Activated naive CD4-positive, alpha-beta T cell treated with anti-CD3 and anti-CD28 coated beads, Interleukin-2, amount 10 ng/mL, durations not matched to agents 7 days and 5 days (primary cell): ENCODE results near the gene RPS16.

Source experiments
- CTCF ChIA-PET: fragments of 350-600 bp; sonication (Branson Sonifier 250); formaldehyde crosslinking; loops from one replicate; lab custom pipeline; 2021; ENCODE audit warnings: antibody characterized with exemption; lab: Charles Lee
- DNase-seq: peaks from one replicate; pipeline ENCODE4 v3.0.0-alpha.2; 2020
- H3K27ac Mint-ChIP-seq: one replicate; pipeline ENCODE4 v1.8.0; 2021; ENCODE audit warnings: mild to moderate bottlenecking, moderate library complexity, mixed read lengths
- H3K27me3 Mint-ChIP-seq: one replicate; pipeline ENCODE4 v1.8.0; 2021; ENCODE audit warnings: mild to moderate bottlenecking, mixed read lengths
- H3K36me3 Mint-ChIP-seq: one replicate; pipeline ENCODE4 v1.8.0; 2021; ENCODE audit warnings: mixed read lengths
- H3K4me1 Mint-ChIP-seq: one replicate; pipeline ENCODE4 v1.8.0; 2021; ENCODE audit warnings: mixed read lengths
- H3K4me3 Mint-ChIP-seq: one replicate; pipeline ENCODE4 v1.8.0; 2021; ENCODE audit warnings: mild to moderate bottlenecking, moderate library complexity, mixed read lengths
- H3K9me3 Mint-ChIP-seq: one replicate; pipeline ENCODE4 v1.8.0; 2021; ENCODE audit warnings: mixed read lengths

RPS16 gene

DNA sequence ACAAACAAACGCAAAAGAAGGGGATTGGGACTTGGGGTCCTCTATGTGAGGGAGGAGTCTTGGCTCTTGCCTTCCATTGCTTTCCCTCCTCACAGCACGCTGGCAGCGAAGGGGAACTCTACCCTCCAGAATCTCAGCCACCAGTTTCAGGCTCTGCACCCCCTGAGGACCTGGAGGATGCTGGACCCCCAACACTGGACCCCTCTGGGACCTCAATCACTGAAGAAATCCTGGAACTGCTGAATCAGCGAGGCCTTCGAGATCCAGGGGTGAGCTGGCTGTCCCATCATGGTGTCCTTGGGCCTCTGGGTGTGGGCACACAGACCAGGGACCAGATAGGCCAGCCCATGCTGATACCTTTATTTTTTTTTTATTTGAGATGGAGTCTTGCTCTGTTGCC is 13.7 kb downstream of the RPS16 start:
- H3K9me3 Mint-ChIP-seq: no peaks in the 10 kb centered on the region
- peaks cover 28% of the 10 kb centered on the region for H3K36me3 Mint-ChIP-seq
- no peaks in the 10 kb centered on the region for H3K4me1 Mint-ChIP-seq
- CTCF ChIA-PET: interaction anchor here (1.4 kb wide), 1 partner anchor 10 kb away, joined by 5 read pairs; no protein-coding TSS in a partner anchor
- no peak overlapping the region for H3K27ac Mint-ChIP-seq
- no peak overlapping the region for H3K4me3 Mint-ChIP-seq
- DNase-seq: no peak
- H3K27me3 Mint-ChIP-seq: no peaks in the 10 kb centered on the region

- no peak for DNase-seq
- CTCF ChIA-PET: no interaction called here
- Mint-ChIP-seq H3K9me3 (no peaks in the 10 kb centered on the region), H3K27me3 (no peaks in the 10 kb centered on the region), H3K36me3 (peaks cover 28% of the 10 kb centered on the region), H3K4me1 (no peaks in the 10 kb centered on the region), H3K27ac (no peak overlapping the region), H3K4me3 (no peak overlapping the region)
These were observed 15.0 kb downstream of the RPS16 start for GRCh38 chr19:39420769-39421168.

GRCh38 chr19:39419003-39419402 is 16.7 kb downstream of the RPS16 start:
- Mint-ChIP-seq H3K36me3 (peaks cover 30% of the 10 kb centered on the region), H3K27ac (no peak overlapping the region), H3K4me1 (peaks cover 10% of the 10 kb centered on the region), H3K4me3 (no peak overlapping the region), H3K27me3 (no peaks in the 10 kb centered on the region), H3K9me3 (no peaks in the 10 kb centered on the region)
- CTCF ChIA-PET: no interaction called here
- DNase-seq: no peak

DNA sequence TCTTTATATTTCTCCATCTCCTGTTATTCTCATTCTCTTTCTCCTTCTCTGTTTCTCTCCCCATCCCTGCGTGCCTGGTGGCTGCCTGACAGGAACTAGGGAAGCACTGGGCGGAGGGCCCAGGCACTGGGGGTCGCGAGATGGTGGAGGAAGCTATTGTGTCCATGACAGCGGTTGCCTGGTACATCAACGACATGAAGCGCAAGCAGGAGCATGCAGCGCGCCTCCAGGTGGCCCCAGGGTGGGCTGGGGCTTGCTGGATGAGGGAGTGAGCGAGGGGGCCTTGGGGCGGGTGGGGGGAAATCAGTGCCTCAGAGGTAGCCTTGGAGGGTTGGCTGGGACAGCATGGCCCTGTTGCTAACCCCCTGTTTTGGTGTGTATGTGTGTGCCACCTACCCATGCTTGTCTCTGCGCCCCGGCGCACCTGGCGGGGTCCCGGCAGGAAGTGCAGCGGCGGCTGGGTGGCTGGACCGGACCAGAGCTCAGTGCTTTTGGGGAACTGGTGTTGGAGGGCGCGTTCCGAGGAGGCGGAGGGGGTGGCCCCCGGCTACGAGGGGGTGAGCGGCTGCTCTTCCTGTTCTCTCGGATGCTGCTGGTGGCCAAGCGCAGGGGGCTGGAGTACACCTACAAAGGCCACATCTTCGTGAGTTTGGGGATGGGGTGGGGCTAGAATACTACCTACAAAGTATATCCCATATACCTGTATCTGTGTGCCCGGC is 18.1 kb downstream of the RPS16 start:
- H3K36me3 Mint-ChIP-seq: peaks cover 27% of the 10 kb centered on the region
- no peak for DNase-seq

GRCh38 chr19:39416152-39417120 is 19.3 kb downstream of the RPS16 start:
- CTCF ChIA-PET: interaction anchor here (1.1 kb wide), 1 partner anchor 18 kb away, joined by 3 read pairs; no protein-coding TSS in a partner anchor
- peak overlapping the region; percentile 33 for H3K27ac Mint-ChIP-seq
- no peaks in the 10 kb centered on the region for H3K9me3 Mint-ChIP-seq
- peaks cover 23% of the 10 kb centered on the region for H3K4me1 Mint-ChIP-seq
- DNase-seq: no peak
- peaks cover 29% of the 10 kb centered on the region for H3K36me3 Mint-ChIP-seq
- no peak overlapping the region for H3K4me3 Mint-ChIP-seq
- peaks cover 4% of the 10 kb centered on the region for H3K27me3 Mint-ChIP-seq

More for the DNA sequence above, 18.1 kb downstream of the RPS16 start:
- H3K27me3 Mint-ChIP-seq: no peaks in the 10 kb centered on the region
- H3K4me1 Mint-ChIP-seq: peaks cover 14% of the 10 kb centered on the region
- H3K9me3 Mint-ChIP-seq: no peaks in the 10 kb centered on the region
- peak overlapping the region; percentile 49 for H3K27ac Mint-ChIP-seq
- CTCF ChIA-PET: interaction anchor here (1.1 kb wide), 1 partner anchor 23 kb away, joined by 4 read pairs; no protein-coding TSS in a partner anchor
- no peak overlapping the region for H3K4me3 Mint-ChIP-seq

GRCh38 chr19:39415111-39416046 is 20.4 kb downstream of the RPS16 start:
- Mint-ChIP-seq H3K36me3 (peaks cover 37% of the 10 kb centered on the region), H3K4me1 (peaks cover 33% of the 10 kb centered on the region), H3K27me3 (peaks cover 4% of the 10 kb centered on the region), H3K27ac (no peak overlapping the region), H3K9me3 (no peaks in the 10 kb centered on the region), H3K4me3 (no peak overlapping the region)
- CTCF ChIA-PET: interaction anchor here (1.1 to 2.2 kb wide), 3 partner anchors 17 to 20 kb away, joined by 3 to 10 read pairs (median 3); no protein-coding TSS in a partner anchor
- DNase-seq: no peak

DNA sequence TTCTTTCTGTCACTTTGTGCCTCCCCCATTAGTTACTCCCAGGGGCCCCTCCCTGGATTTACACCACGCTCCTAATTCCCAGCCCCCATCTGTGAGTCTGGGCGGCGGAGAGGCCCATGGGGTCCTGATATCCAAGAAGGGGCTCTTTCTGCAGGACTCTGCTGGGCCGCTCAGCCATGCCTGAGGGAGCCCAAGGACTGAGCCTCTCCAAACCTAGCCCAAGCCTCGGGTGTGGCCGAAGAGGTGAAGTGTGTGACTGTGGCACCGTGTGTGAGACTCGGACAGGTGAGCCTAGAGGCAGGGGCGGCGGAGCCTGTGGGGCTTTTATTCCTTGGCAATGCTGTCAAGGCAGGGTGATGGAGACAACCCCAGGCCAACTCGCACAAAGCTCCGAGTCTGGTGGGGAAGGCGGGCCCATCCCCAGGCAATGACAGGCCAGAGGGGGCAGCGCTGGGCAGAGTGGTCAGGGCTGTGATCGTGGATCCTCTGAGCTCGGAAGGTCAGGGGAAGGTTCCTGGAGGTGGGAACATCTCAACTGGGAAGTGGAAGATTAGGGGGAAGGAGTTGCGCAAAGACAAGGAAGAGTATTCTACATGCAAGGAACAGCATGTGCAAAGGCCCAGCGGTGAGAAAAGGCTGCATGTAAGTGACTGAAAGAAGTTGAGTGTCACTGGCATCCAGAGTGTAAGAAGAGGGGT is 21.7 kb downstream of the RPS16 start:
- peaks cover 37% of the 10 kb centered on the region for H3K4me1 Mint-ChIP-seq
- H3K4me3 Mint-ChIP-seq: peak overlapping the region; percentile 90
- H3K9me3 Mint-ChIP-seq: no peaks in the 10 kb centered on the region
- H3K36me3 Mint-ChIP-seq: peaks cover 39% of the 10 kb centered on the region
- peak overlapping the region; percentile 70 for H3K27ac Mint-ChIP-seq
- peaks cover 4% of the 10 kb centered on the region for H3K27me3 Mint-ChIP-seq
- DNase-seq: no peak
- CTCF ChIA-PET: interaction anchor here (1.2 to 2.2 kb wide), 3 partner anchors 16 to 21 kb away, joined by 3 to 10 read pairs (median 4); no protein-coding TSS in a partner anchor

DNA sequence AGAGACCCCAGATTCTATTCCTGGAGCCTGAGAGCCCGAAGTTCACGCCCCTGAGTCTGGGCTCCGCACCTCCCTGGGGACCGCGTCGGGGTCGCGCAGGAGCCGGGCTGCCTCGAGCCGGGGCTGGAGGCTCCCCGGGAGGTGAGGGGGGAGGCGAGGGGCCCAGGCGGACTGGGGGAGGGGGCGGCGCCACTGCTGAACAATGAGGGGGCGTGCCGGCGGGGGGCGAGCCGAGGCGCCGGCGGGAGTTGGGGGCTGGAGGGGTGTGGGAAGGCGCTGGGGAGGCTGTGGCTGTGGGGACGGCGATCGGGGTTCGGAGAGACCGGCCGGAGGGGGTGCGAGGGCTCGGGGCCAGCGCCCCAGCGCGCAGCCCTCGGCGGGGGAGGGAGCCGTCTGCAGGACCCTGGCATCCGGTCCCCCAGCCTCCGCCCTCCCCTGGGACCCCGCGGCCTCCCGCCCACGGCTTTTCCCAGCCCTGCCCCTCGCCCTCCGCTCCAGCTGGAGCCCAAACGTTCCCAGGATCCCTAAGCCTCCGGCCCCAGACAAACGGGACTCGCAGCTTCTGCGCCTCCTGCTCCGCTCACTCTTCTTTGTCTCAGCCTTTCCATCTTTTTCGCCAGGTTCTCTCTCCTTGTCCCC is 22.4 kb downstream of the RPS16 start:
- H3K36me3 Mint-ChIP-seq: peaks cover 41% of the 10 kb centered on the region
- H3K4me3 Mint-ChIP-seq: peak overlapping the region; percentile 90
- no peaks in the 10 kb centered on the region for H3K9me3 Mint-ChIP-seq
- peak overlapping the region; percentile 92 for H3K27ac Mint-ChIP-seq
- CTCF ChIA-PET: interaction anchor here (1.5 to 2.2 kb wide), 2 partner anchors 15 to 19 kb away, joined by 4 to 10 read pairs; no protein-coding TSS in a partner anchor
- H3K4me1 Mint-ChIP-seq: peaks cover 37% of the 10 kb centered on the region
- DNase-seq: peak; percentile 56
- peaks cover 4% of the 10 kb centered on the region for H3K27me3 Mint-ChIP-seq

DNA sequence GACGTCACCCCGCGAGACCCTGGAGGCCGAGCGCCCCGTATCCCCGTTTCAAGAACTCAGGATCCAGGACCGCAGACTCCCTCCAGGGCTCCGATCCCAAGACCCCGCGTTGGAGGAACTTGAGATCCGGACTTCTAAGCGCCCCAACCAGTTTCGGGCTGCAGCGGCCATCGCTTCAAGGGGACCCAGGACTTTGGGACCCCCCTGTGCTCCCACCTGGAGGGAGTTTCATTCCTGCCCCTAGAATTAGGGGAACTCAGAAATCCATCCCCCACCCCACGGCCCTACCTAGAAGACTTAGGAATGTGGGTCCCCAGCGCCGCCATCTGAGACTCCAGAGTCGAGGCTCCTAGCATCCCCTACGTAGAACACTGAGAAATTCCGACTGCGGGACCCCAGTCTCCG is 22.9 kb downstream of the RPS16 start:
- peaks cover 37% of the 10 kb centered on the region for H3K4me1 Mint-ChIP-seq

DNA sequence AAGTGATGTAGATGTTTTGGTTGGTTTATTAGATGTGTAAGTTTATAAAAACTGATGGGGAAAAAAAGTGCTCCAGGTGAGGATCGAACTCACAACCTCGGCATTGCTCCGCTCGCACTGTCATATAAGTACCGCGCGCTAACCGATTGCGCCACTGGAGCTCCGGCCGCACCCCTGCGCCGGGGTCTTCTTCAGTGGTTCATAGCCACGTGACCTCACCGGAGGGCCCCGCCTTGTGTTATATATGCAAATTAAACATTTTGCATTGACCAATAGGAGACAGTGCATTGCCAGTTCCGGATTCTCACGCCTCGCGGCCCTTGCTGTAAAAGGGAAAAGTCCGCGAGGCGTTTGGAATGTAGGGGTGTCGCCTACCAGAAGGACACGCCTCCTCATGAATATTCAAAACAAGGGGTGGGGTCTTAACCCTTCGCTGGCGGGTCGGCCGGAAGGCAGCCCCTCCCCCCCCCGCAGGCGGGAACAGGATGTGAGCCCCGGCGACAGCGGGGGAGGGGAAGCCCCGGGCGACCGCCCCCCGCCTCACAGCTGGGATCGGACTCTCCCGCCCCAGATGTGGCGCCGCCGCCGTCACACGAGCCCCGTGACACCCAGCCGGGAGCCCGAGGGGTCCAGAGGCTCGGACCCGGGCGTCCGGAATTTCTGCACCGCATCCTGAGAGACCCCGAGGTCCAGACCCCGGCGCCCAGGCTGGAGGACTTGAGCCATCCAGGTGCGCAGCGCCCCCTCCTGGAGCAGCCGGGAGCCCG is 23.5 kb downstream of the RPS16 start, which contains the start of gene PLEKHG2:
TSS of gene PLEKHG2 (plus strand) at position 570 of the 767 bp plus-strand sequence. CDS start 1,418 bp downstream, outside the sequence.
- Mint-ChIP-seq H3K4me1 (peaks cover 37% of the 10 kb centered on the region), H3K36me3 (peaks cover 44% of the 10 kb centered on the region), H3K9me3 (no peaks in the 10 kb centered on the region), H3K27me3 (peaks cover 5% of the 10 kb centered on the region), H3K27ac (peak within 1 kb of the TSS; percentile 92), H3K4me3 (peak within 1 kb of the TSS; percentile 90)
- peak; percentile 97 for DNase-seq
- CTCF ChIA-PET: interaction anchor here (1.1 to 2.3 kb wide), 10 partner anchors 10 to 287 kb away, joined by 3 to 96 read pairs (median 6); partner anchors contain the start of genes MED29, PAF1, RPS16 and SAMD4B

More for the DNA sequence above, 22.9 kb downstream of the RPS16 start:
- no peak for DNase-seq
- Mint-ChIP-seq H3K27ac (peak overlapping the region; percentile 92), H3K36me3 (peaks cover 43% of the 10 kb centered on the region), H3K9me3 (no peaks in the 10 kb centered on the region), H3K4me3 (peak overlapping the region; percentile 90), H3K27me3 (peaks cover 4% of the 10 kb centered on the region)
- CTCF ChIA-PET: interaction anchor here (1.5 to 2.3 kb wide), 4 partner anchors 11 to 288 kb away, joined by 3 to 96 read pairs (median 18); partner anchors contain the start of gene RPS16

DNA sequence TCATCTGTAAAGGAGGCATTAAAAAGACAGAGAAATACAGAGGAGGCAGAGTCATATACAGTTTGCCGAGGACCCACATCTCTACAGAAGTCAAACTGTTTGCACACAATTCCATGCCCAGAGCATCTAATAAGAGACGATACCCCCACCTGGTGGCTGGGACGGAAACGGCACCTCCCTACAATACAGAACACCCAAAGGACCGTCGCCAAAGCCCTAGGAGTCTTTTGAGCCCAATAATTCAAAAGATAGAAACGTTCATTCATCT is 24.0 kb downstream of the RPS16 start:
- H3K36me3 Mint-ChIP-seq: peaks cover 48% of the 10 kb centered on the region
- H3K9me3 Mint-ChIP-seq: no peaks in the 10 kb centered on the region
- peak; percentile 94 for DNase-seq
- peak overlapping the region; percentile 92 for H3K27ac Mint-ChIP-seq
- H3K4me1 Mint-ChIP-seq: peaks cover 37% of the 10 kb centered on the region
- CTCF ChIA-PET: interaction anchor here (0.7 to 2.3 kb wide), 12 partner anchors 10 to 287 kb away, joined by 3 to 96 read pairs (median 4); partner anchors contain the start of genes MED29, PAF1, RPS16 and SAMD4B
- peaks cover 10% of the 10 kb centered on the region for H3K27me3 Mint-ChIP-seq
- peak overlapping the region; percentile 90 for H3K4me3 Mint-ChIP-seq
